IMR-90 (cell line): Measurements from ENCODE around the gene ZNF74.

Source experiments
- MXI1 ChIP-seq: IDR thresholded peaks from 2 replicates; pipeline ENCODE4 v1.6.1; 2012; ENCODE audit warnings: low read depth, mild to moderate bottlenecking, low read length, moderate library complexity, borderline replicate concordance
- NFE2L2 ChIP-seq: fragments of 150-350 bp; IDR thresholded peaks from 2 replicates; pipeline ENCODE4 v1.6.1; 2016; ENCODE audit warnings: low read depth, mild to moderate bottlenecking, low read length
- POLR2A ChIP-seq: IDR thresholded peaks from 2 replicates; pipeline ENCODE4 v1.6.1; 2012; ENCODE audit warnings: mild to moderate bottlenecking, low read depth, low read length
- RAD21 ChIP-seq: IDR thresholded peaks from 2 replicates; pipeline ENCODE4 v1.6.1; 2012; ENCODE audit warnings: low read length, improper control_type of control experiment
- RFX5 ChIP-seq: IDR thresholded peaks from 2 replicates; pipeline ENCODE4 v1.8.0; 2012; ENCODE audit warnings: low read depth, mild to moderate bottlenecking, low read length, moderate library complexity
- TF ChIP-seq, protein P1 (sequence below): conservative IDR thresholded peaks from 2 replicates; pipeline ENCODE4 v1.5.1; 2012; ENCODE audit warnings: mild to moderate bottlenecking, low read depth, low read length, improper control_type of control experiment
- TF ChIP-seq, protein P2 (sequence below): fragments of 150-350 bp; IDR thresholded peaks from 2 replicates; pipeline ENCODE4 v1.6.1; 2017; ENCODE audit warnings: mild to moderate bottlenecking, antibody characterized with exemption, low read length, low read depth

DNA sequence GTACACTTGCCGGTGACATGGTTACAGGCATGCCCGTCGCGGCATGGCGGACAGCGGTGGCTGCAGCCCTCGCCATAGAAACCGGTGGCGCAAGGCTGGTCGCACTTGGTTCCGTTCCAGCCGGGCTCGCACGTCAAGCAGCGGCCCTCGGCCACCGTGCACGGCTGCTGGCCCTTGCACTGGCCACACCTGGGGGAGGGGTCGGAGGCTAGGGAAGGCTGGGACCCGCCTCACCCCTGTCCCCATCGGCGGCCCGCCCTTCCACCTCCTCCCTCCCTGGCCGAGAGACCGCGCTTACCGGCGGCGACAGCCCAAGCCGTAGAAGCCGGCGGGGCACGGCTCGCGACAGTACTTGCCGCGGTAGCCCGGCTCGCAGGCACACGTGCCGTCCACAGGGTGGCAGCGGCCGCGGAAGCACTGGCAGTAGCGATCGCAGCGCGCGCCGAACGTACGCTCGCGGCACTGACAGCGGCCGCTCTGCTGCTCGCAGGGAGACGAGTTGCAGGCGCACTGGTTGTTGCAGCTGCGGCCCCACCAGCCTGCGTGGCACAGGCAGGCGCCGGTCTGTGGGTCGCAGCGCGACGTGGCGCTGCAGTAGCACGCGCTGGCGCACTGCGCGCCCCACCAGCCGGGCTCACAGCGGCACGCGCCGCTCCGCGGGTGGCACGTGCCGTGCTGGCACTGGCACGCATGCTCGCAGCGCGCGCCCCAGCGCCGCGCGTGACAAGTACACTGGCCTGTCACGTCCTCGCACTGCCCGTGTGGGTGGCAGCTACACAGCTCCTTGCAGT, 37.0 kb downstream of the ZNF74 start:
- TF ChIP-seq, protein P1, sequence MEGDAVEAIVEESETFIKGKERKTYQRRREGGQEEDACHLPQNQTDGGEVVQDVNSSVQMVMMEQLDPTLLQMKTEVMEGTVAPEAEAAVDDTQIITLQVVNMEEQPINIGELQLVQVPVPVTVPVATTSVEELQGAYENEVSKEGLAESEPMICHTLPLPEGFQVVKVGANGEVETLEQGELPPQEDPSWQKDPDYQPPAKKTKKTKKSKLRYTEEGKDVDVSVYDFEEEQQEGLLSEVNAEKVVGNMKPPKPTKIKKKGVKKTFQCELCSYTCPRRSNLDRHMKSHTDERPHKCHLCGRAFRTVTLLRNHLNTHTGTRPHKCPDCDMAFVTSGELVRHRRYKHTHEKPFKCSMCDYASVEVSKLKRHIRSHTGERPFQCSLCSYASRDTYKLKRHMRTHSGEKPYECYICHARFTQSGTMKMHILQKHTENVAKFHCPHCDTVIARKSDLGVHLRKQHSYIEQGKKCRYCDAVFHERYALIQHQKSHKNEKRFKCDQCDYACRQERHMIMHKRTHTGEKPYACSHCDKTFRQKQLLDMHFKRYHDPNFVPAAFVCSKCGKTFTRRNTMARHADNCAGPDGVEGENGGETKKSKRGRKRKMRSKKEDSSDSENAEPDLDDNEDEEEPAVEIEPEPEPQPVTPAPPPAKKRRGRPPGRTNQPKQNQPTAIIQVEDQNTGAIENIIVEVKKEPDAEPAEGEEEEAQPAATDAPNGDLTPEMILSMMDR = no peak
- no peak for TF ChIP-seq POLR2A
- TF ChIP-seq MXI1 = no peak
- TF ChIP-seq, protein P2, sequence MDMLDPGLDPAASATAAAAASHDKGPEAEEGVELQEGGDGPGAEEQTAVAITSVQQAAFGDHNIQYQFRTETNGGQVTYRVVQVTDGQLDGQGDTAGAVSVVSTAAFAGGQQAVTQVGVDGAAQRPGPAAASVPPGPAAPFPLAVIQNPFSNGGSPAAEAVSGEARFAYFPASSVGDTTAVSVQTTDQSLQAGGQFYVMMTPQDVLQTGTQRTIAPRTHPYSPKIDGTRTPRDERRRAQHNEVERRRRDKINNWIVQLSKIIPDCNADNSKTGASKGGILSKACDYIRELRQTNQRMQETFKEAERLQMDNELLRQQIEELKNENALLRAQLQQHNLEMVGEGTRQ = no peak
- no peak for TF ChIP-seq NFE2L2
- no peak for TF ChIP-seq RFX5
- no peak for TF ChIP-seq RAD21
